Germinal center (tissue), 1 donor: ENCODE measurements around the gene IGFBP7.

ENCODE experiments used
- DNase-seq: peaks from one replicate; pipeline ENCODE4 v3.0.0; 2012; ENCODE audit warnings: mixed read lengths, low spot score

The IGFBP7 gene

DNA sequence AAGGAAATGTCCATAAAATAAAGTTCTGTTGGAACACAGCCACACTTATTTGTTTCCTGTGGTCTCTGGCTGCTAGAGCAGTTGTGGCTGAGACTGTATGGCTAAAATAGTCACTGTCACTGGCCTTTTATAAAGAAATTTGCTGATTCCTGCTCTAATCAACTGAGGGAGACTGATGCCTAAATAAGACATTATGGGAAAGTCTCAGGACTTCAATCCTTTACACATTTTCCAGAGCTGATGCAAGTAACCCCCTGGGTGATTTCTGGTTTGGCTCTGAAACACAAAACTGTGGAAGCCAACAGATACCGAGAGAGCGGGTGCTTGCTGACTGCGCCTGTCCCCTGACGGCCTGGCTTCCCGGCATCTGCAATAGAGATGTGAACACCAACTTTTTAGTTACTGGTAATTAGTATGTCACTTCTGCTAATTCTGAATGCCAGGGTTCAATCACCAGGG is 67.4 kb downstream of the IGFBP7 start:
- DNase-seq: no peak

DNA sequence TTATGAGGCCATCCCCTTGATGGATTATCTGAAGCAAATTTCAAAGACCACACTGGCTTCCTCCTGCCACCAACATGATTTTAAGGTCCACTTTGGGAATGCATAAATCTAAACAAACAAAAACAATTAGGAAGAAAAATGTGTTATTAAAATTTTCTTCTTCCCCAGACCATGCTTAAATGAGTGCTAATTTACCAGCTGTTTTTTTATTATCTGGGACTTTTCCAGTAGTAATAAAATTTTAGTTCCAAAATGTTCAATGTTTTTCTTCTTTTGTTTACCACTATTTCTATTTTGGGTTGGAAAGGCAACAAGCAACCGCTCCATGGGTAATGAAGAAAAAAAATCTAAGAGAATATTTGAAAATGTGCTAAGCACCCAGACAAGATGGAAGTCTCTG is 69.2 kb downstream of the IGFBP7 start:
- DNase-seq: no peak

DNA sequence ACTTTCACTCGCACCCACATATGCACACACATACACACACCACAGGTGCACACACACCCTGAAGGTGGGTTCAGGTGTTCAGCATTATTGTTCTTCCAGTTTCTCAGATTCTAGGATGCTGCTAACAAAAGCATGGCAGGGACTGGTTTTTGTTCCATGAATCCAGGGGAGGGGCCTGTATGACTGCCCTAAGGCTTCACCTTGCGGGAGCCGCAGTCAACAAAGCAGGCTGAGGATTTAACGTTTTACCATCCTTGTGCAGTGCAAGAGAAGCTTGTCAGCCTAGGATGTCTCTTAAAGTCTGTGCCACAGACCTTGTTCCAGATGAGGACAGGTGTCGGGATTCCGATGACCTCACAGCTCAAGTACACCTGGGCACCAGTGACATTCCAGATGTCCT is 69.7 kb downstream of the IGFBP7 start:
- no peak for DNase-seq

DNA sequence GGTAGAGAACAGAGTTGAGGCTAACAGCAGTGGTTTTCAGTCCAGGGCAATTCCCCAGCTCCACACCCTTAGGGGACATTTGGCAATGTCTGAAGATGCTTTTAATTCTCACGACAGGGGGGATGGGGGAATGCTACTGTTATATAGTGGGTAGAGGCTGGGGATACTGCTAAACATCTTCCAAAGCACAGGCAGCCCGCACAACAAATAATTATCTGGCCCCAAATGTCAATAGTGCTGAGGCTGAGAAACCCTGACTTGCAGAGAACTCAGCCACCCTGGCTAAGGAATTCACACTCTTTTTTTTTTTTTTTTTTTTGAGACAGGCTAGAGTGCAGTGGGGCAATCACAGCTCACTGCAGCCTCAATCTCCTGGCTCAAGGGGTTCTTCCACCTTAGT is 70.8 kb downstream of the IGFBP7 start:
- no peak for DNase-seq

DNA sequence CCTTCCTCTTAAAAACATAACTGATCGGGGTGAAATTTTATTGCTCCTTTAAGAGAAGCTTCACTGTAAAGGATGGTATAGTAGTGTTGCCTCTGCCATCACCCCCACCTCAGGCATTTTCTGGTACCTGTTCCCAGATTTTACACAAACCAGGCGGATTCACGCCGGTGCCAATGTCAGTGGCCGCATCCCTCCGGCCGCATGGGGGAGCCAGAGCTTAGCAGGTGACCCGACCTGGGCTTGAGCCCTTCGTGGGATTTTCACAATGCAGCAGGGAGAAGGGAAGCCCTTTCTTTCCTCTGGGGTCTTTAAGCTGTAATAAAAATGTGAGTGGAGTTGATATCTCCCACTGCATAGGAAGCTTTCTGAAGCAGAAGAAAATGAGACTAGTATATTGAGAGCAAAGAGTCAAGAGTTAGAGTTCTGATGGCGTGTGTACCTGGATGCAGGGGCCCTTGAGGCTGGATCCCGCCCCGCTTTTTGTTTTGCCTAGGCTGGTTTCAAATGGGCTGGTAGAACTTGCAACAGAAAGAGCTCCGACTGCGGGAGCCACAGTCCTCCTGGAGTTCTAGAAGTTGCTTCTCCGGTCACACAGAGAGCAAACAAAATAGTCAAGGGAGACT is 72.1 kb downstream of the IGFBP7 start:
- DNase-seq: peak; percentile 21

DNA sequence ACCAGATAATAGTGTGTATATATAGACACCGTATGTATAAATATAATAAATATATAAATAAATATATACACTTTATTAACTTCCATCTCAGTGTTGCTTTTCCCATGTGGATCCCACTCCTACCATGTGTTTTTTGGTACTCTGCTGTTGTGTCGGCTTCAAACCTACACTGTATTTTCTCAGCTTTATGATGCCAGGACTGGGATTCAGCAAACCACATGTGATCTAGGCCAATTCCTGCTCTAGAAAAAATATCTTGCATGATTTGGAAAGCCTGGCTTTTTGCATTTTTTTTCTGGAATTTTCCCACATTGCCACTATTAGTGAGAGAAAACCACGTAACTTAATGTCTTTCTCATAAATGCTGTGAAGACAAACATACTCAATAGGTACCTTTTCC is 75.7 kb downstream of the IGFBP7 start:
- no peak for DNase-seq

DNA sequence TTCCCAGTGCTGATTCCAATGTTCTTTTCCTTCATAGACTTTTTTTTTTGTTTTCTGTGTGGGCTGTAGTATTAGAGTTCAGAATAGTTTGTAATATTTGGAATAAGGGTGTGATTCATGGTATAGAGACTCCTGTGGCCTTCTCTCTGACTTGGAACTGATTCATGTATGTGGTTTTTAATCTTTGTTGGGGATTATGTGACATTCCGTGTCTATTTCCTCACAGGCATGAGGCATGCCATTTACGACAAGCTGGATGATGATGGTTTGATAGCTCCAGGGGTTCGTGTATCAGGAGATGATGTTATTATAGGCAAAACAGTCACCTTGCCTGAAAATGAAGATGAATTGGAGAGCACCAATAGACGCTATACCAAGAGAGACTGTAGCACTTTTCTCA is 87.1 kb downstream of the IGFBP7 start:
- no peak for DNase-seq

DNA sequence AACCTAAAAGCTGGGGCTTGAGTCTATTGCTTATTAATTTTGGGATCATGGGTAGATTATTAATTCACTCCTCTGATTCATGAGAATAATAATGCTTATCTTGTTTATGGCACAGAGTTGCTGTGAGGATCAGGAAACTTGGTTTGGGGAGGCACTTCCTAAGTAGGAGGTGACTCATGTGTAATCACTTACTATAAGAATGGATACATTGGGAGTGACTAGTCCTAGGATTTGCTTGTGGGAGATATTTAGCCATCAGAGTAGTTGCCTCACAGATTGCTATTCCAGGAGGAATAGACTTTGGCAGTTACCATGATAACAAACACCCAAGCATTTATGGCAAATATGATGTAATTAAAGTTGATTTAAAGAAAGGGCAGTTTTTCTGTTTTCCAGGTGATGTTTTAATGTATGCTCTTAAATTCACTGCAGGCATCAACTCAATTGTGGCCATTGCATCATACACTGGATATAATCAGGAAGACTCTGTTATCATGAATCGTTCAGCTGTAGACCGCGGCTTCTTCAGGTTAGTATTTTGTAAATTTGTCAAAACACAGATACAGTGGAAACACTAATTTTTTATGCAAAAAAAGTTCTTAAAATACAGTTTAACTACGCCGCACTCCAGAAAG is 89.6 kb downstream of the IGFBP7 start:
- DNase-seq: no peak

DNA sequence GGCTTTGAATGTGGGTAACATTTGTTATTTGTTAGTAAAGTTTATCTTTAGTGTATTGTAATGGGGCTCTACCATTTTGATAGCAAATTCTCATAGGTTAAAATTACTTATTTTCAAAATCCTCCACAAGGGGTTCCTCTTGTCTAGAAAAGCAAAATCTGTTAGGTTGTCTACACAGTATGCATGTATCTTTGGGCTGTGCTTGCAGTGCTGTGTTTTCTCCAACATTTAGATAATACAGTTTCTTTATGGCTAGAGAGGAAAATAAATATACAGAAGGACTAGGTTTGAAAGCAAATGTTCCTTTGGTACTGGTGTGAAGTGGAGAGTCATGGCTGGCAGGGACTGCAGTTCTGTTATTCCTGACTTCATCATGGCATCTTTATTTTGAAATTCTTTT is 91.2 kb downstream of the IGFBP7 start:
- no peak for DNase-seq

DNA sequence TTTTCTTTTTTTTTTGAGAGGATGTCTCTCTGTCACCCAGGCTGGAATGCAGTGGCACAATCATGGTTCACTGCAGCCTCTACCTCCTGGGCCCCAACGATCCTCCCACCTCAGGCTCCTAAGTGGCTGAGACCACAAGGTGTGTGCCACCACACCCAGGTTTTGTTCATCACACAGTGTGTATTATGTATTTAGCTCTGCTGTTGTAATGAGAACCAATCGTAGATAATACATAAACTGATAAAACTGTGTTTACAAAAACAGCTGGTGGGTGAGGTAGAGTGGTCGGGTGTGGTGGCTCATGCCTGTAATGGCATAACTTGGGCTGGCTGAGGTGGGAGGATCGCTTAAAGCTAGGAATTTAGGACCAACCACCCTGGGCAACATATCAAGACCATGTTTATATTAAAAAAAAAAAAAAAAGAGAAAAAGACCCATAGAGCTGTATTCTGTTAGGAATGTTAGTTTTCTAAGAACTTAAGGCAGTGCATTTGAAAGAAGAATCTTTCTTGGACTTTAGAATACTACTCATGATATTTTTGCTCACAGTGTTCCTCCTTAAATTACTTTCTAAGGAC is 96.6 kb downstream of the IGFBP7 start:
- DNase-seq: no peak

DNA sequence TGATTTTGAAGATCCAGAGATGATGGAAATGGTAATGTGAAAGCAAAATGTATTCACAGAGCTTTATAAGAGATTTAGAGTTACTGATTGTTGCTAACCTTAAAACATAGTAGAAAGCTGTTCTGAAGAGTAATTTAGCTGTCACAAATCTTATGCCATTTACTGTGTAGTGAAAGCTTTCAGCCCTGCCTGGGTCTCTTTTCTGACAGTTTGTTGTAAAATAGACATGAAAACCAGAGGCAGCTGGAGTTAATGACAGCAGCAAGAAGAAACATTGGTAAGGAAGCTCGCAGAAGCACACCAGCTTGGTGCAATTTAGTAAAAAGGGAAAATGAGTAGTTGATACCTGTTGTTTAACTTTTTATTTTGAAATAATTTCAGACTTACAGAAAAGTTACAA is 110.4 kb downstream of the IGFBP7 start:
- DNase-seq: no peak

DNA sequence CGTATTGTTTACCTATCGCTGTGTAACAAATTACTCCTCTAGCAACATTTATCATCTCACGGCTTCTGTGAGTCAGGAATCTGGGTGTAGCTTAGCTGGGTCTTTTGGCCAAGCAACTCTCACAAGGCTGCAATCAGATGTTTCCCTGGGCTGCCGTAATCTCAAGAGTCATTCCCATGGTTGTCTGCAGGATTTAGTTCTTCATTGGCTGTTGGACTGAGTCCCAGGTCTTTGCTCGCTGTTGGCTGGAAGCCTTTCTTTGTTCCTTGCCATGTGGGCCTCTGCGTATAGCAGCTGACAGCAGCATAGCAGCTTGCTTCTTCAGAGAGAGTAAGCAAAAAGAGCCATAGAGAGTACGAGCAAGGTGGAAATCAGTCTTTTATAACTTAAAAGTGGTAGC is 114.7 kb downstream of the IGFBP7 start:
- DNase-seq: no peak

DNA sequence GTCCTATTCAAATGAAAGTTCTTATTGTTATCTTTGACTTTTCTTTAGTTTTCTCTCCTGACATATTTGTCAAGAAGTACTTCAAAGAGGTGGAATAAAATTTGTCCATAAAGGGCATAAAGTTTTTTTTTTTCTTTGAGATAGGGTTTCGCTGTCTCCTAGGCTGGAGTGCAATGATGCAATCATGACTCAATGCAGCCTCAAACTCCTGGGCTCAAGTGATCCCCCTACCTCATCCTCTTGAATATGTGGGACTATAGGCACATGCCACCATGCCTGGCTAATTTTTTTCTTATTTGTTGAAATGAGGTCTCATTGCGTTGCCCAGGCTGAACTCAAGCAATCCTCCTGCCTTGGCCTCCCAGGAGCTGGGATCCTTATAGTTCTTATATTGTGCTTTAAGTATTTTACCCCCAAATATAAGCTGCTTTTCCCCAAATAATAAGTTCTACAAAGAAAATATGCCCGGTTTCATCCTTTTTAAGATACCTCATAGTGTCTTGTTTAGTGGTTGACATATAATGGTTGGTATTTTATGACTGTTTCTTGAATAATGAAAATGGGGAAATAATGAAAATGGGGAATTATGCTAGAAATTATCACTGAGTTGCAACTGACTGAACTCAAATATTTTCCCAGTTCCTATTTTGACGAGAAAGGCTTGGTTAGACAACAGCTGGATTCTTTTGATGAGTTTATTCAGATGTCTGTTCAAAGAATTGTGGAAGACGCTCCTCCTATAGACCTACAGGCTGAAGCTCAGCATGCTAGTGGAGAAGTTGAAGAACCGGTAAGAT is 119.9 kb downstream of the IGFBP7 start:
- no peak for DNase-seq

DNA sequence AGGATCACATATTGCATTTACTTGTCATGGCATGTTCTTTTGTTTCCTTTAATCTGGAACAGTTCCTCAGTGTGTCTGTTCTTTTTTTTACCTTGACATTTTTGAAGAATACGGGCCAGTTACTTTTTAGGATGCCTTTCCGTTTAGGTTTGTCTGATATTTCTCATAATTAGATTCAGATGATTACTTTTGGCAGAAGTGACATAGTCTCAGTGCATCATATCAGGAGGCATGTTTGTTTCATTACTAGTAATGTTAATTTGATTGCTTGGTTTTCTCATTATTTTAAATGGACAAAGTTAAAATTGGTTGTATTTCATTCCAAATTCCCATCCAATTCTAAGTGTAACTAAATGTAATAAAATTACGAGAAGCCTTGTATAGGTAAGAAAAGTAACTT is 123.2 kb downstream of the IGFBP7 start:
- DNase-seq: no peak

DNA sequence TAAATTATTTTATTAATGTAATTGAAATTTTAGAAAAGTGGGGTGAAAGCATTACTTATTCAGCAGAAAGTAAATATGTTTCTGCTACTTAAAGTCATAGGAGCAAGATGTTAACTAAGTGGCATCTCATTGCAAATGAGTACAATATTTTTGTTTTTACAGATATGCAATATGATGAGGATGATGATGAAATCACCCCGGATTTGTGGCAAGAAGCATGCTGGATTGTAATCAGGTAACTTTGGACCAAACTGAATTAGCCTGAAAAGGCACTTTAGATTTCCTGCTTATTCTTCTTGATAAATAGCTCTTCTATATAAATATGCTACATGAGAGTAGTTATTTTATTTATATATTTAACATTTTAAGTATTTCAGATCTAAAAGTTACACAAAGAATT is 124.0 kb downstream of the IGFBP7 start:
- no peak for DNase-seq

DNA sequence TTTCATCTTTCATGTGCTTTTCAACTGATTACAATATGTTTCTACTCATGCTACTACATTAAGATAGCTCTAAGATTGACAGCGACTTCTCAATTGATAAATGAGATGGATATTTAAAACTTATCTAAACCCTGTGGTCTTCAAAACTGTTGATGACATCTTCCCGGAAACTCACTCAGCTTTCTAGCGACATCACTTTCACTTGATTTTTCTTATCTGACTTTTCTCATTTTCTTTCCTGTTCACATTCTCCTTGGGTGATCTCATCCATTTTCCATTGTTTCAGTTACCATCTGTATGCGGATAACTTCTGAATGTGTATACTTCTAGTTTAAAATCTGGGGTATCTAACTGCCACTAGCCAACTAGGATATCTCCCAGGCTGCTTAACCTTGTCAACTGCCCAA is 128.4 kb downstream of the IGFBP7 start:
- DNase-seq: no peak
